ENCODE measurements around the gene MAT2A.

DNA sequence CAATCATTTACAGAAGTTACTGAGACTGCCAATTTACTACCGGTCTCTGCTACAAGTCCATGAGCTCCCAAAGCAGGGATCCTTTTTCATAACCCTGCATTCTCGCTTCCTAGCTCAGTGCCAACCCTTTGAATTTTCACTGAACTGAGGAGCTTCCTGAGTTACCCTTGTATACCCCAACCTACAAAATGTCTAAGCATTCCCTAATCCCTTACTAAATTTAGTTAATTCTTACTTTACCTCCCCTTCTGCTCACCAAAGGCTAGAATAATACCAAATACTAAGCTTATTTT lies 9.6 kb downstream of the MAT2A start:
- TF ChIP-seq, protein P1, sequence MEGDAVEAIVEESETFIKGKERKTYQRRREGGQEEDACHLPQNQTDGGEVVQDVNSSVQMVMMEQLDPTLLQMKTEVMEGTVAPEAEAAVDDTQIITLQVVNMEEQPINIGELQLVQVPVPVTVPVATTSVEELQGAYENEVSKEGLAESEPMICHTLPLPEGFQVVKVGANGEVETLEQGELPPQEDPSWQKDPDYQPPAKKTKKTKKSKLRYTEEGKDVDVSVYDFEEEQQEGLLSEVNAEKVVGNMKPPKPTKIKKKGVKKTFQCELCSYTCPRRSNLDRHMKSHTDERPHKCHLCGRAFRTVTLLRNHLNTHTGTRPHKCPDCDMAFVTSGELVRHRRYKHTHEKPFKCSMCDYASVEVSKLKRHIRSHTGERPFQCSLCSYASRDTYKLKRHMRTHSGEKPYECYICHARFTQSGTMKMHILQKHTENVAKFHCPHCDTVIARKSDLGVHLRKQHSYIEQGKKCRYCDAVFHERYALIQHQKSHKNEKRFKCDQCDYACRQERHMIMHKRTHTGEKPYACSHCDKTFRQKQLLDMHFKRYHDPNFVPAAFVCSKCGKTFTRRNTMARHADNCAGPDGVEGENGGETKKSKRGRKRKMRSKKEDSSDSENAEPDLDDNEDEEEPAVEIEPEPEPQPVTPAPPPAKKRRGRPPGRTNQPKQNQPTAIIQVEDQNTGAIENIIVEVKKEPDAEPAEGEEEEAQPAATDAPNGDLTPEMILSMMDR (conservative IDR thresholded peaks at IDR 0.05; ENCODE audit: low read length) = no peak
- no peak for TF ChIP-seq EZH2phosphoT487 (IDR thresholded peaks at IDR 0.05; ENCODE audit: borderline replicate concordance, low read depth, low read length)
